HG02970 (cell line): ENCODE results near the gene TMEM92.

Experiments used
- ATAC-seq: cut with Tn5 transposase; IDR thresholded peaks from one replicate; pipeline ENCODE4 v1.9.1; 2021; ENCODE audit warnings: mild to moderate bottlenecking, moderate library complexity, moderate number of reproducible peaks; ENCODE audit not compliant: unreplicated experiment, low FRiP score

The TMEM92 gene

DNA sequence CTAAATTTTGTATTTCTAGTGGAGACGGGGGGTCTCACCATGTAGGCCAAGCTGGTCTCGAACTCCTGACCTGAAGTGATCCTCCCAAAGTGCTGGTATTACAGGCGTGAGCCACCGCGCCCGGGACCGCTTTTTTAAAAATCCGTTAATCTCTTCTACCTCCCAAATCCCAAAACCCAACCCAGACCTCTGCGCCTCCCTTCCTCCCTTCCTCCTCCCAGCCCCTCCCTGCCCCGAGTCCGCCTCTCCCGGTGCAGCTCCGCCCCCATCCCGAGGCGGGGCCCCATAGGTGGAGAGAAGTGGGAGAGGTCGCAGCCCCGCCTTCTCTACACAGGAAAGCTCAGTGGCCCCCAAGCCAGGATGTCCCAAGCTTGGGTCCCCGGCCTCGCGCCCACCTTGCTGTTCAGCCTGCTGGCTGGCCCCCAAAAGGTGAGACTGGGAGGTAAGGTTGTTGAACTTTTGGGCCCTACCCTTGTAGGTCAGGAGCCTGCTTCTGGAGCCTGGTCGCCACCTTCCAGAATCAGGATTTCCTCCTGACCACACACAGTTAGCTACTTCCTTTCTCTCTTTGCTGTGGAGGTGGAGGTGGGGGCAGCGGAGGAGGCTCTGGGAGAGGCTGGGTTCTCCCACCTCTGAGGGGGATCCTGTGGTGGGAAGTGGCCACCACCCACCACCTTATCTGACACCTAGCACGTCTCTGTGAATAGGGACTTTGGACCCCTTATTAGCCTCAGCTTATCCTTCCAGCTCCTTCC lies at the start of gene TMEM92:
Gene TMEM92 (plus strand): TSS at position 325 of the 755 bp plus-strand sequence. CDS start 36 bp downstream, at position 361.
- no peak for ATAC-seq

DNA sequence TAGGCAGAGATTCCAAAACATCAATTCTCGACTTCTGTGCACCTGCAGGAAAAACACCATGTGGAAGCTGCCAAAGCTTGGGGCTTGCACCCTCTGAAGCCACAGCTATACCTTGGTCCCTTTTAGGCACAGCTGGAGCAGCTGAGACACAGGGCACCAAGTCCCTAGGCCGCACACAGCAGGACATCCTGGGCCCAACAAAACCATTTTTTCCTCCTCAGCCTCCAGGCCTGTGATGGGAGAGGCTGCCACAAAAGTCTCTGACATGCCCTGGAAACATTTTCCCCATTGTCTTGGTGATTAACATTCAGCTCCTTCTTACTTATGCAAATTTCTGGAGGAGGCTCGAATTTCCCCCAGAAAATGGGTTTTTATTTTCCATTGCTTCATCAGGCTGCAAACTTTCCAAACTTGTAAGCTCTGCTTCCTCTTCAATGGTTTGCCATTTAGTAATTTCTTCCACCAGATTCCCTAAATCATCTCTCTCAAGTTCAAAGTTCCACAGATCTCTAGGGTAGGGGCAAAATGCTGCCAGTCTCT lies 48.5 kb upstream of the TMEM92 start:
- ATAC-seq = no peak

DNA sequence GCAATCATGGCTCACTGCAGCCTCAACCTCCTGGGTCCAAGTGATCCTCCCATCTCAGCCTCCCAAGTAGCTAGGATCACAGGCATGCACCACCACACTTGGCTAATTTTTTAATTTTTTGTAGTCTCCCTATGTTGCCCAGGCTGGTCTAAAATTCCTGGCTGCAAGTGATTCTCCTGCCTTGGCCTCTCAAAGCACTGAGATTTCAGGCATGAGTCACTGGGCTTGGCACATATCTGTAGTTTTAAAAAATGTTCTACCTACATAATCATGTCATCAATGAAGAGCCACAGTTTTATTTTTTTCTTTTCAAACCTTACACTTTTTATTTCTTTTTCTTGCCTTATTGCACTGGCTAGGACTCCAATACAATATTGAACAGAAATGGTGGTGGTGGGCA lies 39.7 kb upstream of the TMEM92 start:
- no peak for ATAC-seq

DNA sequence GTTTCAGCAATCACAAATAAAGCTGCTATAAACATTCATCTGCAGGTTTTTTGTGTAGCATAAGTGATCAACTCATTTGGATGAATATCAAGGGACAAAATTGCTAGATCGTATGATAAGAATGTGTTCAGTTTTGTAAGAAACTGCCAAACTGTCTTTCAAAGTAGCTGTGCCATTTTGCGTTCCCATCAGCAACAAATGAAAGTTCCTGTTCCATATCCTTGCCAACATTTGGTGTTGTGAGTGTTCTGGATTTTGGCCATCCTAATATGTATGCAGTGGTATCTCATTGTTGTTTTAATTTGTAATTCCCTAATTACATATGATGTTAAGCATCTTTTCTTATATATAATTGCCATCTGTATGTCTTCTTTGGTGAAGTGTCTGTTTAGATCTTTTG lies 36.4 kb upstream of the TMEM92 start:
- no peak for ATAC-seq

DNA sequence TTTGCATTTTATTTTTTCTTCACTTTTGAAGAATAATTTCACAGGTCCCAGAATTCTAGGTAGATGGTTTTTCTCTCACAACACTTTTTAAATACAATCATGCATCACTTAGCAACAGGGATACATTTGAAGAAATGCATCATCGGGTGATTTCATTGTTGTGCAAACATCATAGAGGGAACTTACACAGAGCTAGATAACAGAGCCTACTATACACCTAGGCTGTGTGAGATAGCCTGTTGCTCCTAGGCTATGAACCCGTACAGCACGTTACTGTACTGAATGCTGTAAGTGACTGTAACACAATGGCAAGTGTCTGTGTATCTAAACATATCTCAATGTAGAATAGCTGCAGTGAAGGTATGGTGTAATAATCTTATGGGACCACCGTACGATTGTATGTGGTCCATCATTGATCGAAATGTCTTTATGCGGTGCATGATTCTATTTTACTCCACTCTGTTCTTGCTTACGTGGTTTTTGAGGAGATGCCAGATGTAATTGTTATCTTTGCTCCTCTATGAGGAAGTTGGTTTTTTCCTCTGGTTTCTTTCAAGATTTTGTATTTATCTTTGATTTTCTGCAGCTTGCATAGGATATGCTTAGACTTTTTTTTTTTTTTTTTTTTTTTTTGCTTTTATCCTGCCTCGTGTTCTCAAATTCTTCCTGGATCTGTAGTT lies 35.5 kb upstream of the TMEM92 start:
- ATAC-seq = no peak

DNA sequence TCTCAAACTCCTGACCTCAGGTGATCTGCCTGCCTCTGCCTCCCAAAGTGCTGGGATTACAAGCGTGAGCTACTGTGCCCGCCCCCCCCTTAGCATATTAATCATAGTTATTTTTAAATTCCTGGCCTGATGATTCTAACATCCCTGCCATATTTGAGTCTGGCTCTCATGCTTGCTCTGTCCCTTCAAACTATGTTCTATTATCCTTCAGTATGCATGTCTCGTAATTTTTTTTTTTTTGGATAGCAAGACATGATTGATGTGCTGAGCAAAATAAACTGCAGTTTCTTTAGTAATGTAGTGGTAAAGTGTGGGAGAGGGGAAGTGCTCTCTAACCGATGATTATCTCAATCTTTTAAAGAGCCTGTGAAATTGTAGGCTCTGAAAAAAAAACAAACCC lies 34.3 kb upstream of the TMEM92 start:
- ATAC-seq = no peak

DNA sequence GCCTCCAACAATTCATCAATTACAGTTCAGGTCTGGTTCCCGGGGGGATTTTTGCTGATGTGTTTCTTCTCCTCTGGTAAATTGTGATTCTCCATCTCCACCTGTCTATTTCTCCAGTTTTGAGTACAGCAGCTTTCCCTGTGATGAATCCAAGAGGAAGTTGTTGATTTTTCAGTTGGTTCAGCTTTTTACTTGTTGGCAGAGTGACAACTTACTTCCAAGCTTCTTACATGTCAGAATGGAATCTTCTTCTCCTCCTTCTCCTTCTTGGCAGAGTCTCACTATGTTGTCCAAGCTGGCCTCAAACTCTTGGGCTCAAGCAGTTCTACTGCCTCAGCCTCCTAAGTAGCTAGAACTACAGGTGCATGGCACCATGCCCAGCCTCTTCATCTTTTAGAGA lies 33.4 kb upstream of the TMEM92 start:
- ATAC-seq = no peak

DNA sequence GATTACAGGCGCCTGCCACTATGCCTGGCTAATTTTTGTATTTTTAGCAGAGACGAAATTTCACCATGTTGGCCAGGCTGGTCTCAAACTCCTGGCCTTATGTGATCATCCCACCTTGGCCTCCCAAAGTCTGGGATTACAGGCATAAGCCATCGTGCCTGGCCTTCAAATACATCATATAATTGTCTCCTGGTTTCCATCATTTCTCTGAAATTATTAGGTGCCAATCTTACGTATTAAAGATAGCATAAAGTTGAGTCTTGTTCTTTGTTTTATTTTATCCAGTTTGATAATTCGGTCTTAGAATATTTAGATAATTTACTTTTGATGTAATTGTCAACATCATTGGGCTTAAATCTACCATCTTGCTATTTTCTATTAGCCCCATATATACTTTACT lies 32.8 kb upstream of the TMEM92 start:
- no peak for ATAC-seq

DNA sequence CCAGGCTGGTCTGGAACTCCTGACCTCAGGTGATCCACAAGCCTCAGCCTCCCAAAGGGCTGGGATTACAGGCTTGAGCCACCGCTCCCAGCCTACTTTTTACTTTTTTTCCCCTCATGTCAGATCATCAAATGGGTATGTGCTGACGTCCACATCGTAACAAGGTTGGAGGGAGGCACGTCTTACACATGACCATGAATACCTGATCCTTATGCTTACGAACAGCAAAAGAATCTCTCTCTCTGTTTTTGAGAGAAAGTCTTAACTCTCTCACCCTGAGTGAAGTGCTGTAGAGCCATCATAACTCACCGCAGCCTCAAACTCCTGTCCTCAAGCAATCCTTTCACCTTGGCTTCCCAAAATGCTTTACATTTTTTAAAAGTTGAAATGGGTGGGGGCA lies 29.5 kb upstream of the TMEM92 start:
- ATAC-seq = no peak

DNA sequence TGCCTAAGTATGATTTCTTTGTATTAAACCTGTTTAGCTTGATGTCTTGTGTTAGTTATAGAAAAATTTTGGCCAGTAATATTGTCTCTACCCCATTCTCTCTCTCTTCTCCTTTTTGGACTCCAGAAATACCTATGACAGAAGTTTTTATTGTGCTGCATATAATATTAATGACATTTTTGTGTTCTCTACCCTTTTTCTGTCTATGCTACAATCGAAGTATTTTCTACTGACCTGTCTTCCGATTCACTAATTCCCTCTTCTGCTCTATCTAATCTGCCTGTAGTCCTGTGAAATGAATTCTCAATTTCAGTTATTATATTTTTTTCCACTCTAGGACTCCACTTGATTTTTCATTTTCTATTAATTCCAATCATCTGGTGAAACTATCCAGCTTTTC lies 26.0 kb upstream of the TMEM92 start:
- ATAC-seq = no peak

DNA sequence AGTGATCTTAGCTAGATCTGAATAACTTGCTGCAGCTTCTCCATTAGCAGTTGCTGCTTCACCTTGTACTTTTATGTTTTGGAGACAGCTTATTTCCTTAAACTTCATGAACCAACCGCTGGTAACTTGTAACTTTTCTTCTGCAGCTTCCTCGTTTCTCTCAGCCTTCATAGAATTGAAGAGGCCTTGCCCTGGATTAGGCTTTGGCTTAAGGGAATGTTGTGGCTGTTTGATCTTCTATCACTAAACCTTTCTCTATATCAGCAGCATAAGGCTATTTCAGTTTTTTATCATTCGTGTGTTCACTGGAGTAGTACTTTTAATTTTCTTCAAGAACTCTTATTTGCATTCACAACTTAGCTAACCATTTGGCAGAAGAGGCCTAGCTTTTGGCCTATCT lies 21.5 kb upstream of the TMEM92 start:
- ATAC-seq = no peak

DNA sequence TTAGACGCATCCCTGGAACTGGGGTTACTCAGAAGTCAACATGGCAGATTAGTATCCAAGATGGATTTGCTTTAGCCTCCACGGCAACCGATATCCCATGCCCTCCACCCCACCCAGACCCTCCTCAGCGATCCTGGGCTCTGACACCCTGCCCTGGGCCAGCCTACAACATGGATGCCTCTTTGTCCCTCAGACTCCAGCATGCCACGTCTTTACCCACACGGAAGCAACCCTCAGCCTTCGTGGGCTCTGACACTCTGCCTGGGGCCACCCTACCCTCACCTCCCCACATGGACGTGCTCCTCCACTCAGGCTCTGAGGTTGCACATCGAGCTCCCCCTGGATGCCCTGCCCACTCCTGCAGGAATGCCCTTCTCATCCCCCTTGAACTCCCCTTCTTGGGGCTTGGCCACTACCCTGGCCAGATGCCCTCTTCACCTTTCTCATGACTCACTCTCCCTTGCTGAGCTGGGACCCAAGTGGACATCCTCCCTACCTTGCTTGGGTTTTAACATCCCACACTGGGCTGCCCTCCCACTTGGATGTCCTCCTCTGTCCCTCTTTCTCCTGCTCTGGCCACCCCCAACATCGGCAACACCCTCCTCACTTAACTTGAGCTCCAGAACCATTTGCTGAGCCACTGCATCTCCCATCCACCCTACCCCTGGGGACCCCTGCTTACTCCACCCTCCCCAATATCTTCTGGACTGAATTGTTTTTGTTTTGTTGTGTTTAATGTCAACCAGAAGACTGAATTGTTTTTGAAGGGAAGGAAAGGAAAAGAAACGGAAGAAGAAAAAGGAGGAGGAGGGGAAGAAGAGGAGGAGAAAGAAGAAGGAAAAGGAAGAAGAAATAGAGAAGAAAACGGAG lies 18.3 kb upstream of the TMEM92 start:
- ATAC-seq = no peak

DNA sequence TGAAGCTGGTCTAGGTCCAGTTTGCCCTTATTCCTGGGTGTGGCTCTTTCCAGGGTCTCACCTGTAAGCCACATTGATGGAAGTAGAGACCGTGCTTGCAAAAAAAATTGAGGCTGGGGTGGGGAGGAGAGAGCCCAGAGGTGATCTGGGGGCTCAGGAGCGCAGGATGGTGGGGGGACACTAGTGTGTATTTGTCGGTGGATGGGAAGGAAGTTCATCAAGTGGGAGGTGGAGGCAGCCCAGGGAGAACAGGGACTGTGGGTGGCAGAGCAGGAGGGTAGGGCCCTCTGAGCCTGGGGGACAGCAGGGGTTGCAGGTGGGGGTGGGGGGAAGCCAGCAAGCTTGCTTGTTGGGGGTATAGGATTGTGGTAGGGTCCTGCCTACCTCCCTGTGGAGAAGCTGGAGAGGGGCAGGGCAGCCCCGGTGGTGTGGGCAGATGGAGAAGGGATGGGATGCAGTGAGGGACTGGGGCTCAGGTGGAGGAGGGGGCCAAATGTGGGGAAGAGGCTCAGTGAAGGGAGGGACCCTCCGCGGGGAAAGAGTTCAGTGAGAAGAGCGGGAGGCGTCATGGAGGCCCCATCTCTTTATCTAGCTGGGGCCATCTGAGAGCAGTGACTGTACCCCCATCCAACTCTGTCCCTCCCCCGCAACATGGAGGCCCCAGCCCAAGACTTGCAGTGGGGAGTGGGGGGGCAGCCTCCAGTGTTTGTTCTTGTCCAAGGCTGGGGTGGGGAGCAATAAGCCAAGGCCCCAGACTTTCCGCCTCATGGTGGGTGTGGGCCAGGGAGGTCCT lies 17.2 kb upstream of the TMEM92 start:
- ATAC-seq = no peak

DNA sequence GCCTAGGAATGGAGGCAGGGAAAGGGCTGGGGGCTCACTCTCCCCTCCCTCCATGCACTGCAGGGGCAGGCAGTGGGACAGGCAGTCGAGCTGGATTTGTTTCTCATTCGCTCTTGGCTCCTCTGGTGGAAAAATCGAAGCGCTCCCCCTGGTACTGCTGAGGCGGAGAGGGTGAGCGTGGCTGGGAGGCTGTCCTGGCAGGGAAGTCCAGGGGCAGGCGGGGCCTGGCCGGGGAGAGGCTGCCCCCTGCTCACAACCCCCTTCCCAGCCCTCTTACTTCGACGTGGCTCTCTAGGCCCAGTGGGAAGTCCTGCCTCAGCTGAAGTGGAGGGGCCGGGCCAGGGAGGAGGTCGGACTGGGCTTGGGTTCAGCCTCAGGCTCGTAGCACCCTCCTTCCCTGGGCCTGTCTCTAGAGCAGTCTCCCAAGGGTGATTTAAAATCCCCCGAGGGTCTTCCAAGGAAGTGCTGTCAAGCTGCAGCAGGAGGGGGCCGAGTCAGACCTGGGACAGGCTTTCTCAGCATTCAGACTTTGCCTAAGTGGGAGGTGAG lies 16.5 kb upstream of the TMEM92 start:
- no peak for ATAC-seq

DNA sequence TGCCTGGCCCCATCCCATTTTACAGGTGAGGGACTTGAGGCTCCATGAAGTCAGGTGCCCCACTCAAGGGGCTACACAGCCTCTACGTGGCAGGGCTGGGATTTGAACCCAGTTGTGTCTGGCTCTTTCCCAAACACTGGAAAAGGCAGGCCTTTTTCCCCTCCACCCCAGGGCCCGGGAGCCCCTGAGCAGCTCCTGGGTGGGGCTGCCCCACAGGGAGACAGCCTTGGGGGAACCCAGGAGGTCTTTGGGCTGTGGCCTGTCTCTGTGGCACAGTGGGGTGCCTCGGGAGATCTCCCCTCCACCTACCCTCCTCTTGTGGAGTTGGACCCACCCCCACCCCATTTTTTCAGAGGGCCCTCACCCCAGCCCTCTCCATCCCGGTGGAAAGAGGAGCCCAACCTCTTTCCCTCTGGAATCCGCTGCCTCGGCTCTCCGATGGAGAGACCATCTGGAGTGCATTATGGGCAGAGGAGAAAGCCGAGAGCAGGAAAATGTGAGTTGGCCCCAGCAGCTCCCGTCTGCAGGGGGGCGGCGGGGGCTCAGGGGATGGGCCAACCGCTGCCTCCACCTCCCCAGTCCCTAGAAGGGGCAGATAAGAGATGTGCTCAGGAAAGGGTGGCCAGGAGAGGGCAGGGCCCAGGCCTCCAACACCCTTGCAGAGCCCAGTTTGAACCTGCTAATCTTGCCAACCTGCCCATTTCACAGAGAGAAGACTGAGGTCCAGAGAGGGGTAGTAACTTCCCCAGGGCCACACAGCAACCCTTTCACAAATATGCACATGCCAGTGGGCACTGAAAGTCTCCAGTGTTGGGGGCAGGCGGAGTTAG lies 15.4 kb upstream of the TMEM92 start:
- no peak for ATAC-seq

DNA sequence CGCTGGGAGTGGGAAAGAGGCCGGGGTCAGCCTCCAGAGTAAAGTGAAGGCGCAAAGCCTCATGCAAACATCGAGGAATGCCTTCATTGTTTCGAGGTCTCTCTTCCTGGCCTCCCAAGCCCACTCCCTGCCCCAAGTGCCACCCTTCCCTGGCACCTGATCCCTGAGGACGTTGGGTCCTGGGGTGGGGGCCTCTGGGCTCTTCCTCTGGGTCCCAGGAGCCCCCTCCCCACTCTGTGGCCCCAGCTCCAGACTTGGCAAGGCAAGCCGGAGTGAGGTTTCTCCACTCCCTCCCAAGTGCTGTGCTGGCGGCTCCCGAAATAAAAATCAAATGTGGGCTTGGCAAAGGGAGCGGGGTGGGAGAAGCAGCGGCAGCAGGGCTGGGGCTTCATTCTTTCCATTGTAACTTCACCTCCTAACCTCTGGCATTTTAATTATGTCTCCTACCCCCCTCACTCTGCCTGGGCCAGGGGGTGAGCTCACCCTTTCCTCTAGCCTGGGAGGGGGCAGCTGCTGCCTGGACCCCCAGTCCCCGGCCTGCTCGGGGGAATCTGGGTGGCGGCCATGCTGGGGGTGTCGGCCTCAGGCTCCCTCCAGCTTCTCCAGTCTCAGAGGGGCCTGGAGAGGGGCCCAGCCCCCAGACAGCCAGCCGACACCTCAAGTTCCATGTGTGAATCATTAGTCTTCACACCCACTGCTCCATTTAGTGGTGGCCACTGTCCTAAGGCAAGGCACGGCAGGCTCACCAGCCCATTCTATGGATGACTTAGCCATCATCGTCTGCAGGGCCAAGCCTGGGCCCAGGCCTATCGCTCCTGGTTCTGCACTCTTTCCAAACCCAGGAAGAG lies 14.6 kb upstream of the TMEM92 start:
- ATAC-seq = no peak

DNA sequence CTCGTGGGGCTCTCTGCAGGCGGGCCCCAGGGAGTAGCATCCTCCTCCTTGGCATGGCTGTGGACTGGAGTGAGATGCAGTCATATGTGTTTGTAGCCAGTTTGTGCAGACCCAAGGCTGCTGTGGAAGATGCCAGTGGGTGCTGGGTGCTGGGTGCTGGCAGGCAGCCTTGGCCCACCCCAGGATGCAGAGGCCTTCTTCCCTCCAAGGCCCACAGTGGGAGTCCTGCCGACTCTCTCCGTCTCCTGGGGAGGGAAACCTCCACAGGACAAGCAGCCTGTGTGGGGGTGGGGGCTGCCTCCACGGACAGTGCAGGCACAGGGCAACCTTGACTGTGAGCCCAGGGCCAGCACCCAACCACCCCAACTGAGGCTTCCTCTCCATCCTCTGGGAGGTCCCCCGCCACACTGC lies 13.8 kb upstream of the TMEM92 start:
- no peak for ATAC-seq
